ENCODE data around the gene C1QA.

DNA sequence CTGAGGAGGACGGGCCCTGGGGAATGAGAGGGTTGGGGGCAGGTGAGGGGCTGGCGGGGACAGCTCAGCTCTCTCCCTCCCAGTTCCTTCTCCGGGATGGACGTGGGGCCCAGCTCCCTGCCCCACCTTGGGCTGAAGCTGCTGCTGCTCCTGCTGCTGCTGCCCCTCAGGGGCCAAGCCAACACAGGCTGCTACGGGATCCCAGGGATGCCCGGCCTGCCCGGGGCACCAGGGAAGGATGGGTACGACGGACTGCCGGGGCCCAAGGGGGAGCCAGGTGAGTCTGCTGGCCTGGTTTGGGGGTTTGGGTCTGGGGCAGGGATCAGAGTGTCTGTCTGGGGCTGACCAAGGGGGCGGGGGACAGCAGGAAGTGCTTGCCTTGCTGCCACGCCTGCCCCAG, 7.5 kb downstream of the C1QA start:
- TF ChIP-seq, protein P1, sequence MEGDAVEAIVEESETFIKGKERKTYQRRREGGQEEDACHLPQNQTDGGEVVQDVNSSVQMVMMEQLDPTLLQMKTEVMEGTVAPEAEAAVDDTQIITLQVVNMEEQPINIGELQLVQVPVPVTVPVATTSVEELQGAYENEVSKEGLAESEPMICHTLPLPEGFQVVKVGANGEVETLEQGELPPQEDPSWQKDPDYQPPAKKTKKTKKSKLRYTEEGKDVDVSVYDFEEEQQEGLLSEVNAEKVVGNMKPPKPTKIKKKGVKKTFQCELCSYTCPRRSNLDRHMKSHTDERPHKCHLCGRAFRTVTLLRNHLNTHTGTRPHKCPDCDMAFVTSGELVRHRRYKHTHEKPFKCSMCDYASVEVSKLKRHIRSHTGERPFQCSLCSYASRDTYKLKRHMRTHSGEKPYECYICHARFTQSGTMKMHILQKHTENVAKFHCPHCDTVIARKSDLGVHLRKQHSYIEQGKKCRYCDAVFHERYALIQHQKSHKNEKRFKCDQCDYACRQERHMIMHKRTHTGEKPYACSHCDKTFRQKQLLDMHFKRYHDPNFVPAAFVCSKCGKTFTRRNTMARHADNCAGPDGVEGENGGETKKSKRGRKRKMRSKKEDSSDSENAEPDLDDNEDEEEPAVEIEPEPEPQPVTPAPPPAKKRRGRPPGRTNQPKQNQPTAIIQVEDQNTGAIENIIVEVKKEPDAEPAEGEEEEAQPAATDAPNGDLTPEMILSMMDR (IDR thresholded peaks at IDR 0.05; ENCODE audit: low read depth, low read length), result no peak
- TF ChIP-seq POLR2A (IDR thresholded peaks at IDR 0.05; ENCODE audit: extremely low read depth, insufficient read length), result no peak
- TF ChIP-seq MYC (IDR thresholded peaks at IDR 0.05; ENCODE audit: low read depth, low read length), result no peak
- TF ChIP-seq, protein P2, sequence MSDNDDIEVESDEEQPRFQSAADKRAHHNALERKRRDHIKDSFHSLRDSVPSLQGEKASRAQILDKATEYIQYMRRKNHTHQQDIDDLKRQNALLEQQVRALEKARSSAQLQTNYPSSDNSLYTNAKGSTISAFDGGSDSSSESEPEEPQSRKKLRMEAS (IDR thresholded peaks at IDR 0.05; ENCODE audit: low read depth, low read length), result no peak

Measured in NB4 (cell line).